ENCODE data around the gene BAG1. TPM values are rescaled to one million over a fixed set of nuclear protein-coding genes. Genes with fewer than 3 reads are reported as not detected.
A peak's percentile ranks its signal among the peaks of the same experiment; 100 is the strongest.

The BAG1 gene
- total RNA-seq, 1 donor: 9.1 TPM

DNA sequence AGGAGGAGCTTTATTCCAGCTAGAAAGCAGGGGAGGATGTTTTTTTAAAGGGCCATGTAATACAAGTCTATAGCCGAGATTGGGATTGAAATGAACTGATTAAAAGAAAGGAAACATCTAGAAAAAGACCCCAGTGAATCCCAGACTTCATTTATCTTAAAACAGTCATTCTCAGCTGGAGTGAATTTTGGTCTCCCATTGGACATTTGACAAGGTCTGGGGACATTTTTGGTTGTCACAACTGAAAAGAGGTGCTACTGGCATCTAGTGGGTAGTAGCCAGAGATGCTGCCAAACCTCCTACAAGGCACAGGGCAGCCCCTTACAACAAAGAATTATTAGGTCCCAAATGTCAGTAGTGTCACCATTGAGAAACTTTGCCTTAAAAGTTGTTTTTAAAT lies 40.8 kb downstream of the BAG1 start:
- H3K4me3 ChIP-seq (ENCODE audit: low read depth, low read length): no peak overlapping the region
- no peak for DNase-seq (ENCODE audit: low read depth)
- TF ChIP-seq, protein P1, sequence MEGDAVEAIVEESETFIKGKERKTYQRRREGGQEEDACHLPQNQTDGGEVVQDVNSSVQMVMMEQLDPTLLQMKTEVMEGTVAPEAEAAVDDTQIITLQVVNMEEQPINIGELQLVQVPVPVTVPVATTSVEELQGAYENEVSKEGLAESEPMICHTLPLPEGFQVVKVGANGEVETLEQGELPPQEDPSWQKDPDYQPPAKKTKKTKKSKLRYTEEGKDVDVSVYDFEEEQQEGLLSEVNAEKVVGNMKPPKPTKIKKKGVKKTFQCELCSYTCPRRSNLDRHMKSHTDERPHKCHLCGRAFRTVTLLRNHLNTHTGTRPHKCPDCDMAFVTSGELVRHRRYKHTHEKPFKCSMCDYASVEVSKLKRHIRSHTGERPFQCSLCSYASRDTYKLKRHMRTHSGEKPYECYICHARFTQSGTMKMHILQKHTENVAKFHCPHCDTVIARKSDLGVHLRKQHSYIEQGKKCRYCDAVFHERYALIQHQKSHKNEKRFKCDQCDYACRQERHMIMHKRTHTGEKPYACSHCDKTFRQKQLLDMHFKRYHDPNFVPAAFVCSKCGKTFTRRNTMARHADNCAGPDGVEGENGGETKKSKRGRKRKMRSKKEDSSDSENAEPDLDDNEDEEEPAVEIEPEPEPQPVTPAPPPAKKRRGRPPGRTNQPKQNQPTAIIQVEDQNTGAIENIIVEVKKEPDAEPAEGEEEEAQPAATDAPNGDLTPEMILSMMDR (IDR thresholded peaks at IDR 0.05; ENCODE audit: insufficient read depth, low read depth, low read length): no peak

DNA sequence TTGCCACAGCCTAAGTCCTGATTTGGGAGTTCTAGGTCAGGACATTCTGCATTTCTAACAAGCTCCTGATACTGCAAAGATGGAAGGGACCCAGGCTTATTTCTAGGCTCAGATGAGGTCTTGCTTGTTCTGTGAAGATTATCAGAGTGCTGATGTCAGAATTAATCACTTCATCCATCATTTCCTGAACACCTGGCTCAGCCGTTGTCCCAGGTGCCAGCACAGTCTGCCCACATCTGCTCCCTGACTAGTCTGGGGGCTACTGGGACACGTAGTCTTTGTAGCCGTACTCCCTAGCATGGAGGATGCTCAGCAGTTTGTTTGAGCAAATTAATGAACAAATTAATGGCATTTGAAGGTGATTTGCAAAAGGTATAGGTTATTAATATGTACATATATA lies 42.5 kb downstream of the BAG1 start:
- TF ChIP-seq, protein P1 (IDR thresholded peaks at IDR 0.05; ENCODE audit: insufficient read depth, low read depth, low read length): no peak

GRCh38 chr9:33221568-33221884 lies 43.0 kb downstream of the BAG1 start:
- DNase-seq (ENCODE audit: low read depth): no peak
- TF ChIP-seq, protein P1 (IDR thresholded peaks at IDR 0.05; ENCODE audit: insufficient read depth, low read depth, low read length): no peak
- no peak overlapping the region for H3K4me3 ChIP-seq (ENCODE audit: low read depth, low read length)

More for the DNA sequence above, 42.5 kb downstream of the BAG1 start:
- no peak for DNase-seq (ENCODE audit: low read depth)
- H3K4me3 ChIP-seq (ENCODE audit: low read depth, low read length): no peak overlapping the region

DNA sequence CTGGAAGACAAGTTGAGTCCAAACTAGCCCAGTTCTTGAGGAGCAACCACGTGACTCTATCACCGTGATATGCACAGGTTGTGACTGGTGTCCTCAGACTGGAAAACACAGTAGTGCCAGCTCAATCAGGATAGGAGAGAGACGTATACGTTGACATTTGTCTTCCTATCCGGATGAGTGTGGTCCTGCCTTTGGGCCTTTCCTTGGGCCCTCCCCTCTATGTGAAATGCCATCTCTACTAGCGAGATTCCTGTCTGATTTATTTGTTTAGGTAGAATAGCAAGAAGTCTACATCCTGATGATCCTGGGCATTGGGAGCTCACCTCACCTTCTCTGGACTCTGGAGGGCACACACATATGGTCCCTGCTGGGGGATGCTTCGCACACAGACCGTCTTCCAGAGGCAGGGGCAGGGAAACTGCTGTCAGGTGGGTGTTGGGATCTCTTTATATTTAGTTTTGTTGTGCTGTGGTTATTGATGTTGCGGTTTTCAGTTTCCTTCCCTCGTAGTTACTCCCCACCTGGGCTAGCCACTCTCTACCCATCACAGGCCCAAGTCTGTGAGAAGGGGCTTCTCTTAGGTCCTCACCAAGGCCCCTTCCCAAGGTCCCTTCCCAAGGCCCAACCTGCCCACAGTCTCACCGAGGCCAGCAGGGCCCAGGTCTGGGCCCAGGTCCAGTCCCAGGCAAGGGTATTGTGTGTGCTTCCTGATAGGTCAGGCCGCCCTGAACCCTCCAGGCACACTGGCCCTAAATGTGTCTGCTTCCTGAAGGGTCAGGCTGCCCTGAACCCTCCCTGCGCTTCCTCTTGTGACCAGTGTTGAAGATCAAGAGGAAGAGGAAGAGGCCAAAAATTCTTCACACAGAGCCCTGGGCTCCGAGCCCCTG lies 43.6 kb downstream of the BAG1 start:
- no peak overlapping the region for H3K4me3 ChIP-seq (ENCODE audit: low read depth, low read length)
- TF ChIP-seq, protein P1 (IDR thresholded peaks at IDR 0.05; ENCODE audit: insufficient read depth, low read depth, low read length): no peak

DNA sequence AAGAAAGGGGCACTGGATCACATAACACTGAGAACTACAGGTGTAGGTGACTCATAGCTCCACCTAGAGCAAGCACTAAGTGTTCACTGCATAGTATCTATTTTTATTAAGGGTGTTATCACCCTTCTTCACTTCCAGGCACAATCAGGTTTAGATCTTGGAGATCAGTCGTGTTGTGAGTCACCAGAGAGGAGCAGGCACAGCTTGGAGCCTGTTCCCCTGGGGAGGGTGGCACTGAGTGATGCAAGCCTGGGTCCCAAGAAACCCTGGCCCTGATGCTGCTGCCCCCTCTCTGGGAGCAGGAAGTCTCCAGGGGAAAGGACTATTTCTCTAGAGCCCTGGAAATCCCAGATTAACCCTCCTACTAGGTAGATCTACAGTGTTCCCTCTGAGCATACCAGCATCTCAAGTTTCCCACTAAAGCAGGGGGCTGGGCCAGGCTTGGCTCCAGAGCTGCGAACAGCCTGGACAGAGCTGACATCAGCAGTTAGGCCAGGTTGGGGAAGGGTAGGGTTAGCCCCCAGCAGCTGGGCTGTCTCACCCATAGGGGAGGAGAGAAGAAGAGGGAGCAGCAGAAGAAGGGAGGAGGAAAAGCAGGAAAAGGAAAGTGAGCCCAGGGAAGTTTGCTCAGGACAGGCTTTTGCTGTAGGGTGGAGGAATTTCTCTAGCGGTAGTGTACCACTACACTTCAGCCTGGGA lies 52.7 kb downstream of the BAG1 start:
- TF ChIP-seq, protein P1 (IDR thresholded peaks at IDR 0.05; ENCODE audit: insufficient read depth, low read depth, low read length): no peak
- no peak overlapping the region for H3K4me3 ChIP-seq (ENCODE audit: low read depth, low read length)
- DNase-seq (ENCODE audit: low read depth): peak; percentile 69

More for the DNA sequence above, 43.6 kb downstream of the BAG1 start:
- DNase-seq (ENCODE audit: low read depth): no peak

- no peak overlapping the region for H3K4me3 ChIP-seq (ENCODE audit: low read depth, low read length)
- no peak for DNase-seq (ENCODE audit: low read depth)
- TF ChIP-seq, protein P1 (IDR thresholded peaks at IDR 0.05; ENCODE audit: insufficient read depth, low read depth, low read length): no peak
Observed at GRCh38 chr9:33210006-33210715, 54.3 kb downstream of the BAG1 start.
